Measurements from ENCODE around the gene HDAC11.

HDAC11 gene

DNA sequence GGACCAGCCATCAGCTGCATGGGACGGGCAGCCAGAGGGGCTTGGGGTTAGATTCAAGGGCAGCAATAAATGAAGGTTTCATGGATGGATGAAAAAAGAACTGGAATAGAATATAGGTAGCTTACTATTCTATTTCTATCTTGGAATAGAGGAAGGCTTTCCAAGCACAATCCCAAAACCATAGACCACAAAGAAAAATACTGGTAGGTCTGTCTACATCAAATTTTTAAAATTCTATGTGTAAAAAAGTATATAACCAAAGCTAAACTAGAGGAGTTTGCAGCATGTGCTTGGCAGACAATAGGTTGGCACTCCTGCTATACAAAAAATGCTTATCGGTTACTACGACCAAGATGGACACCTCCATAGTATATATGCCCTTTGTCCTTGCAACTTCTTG, 61.6 kb downstream of the HDAC11 start:
- no peak for TF ChIP-seq JUND (IDR thresholded peaks at IDR 0.05; ENCODE audit: low read depth)
- in situ Hi-C loops (cut with HindIII; ENCODE audit: low pct_unique_long_range_greater_than_20kb, low sequenced_read_pairs), result no loop called here
- no peak for DNase-seq (ENCODE audit: low read depth in 1 of 2, low spot score in 1 of 2)

DNA sequence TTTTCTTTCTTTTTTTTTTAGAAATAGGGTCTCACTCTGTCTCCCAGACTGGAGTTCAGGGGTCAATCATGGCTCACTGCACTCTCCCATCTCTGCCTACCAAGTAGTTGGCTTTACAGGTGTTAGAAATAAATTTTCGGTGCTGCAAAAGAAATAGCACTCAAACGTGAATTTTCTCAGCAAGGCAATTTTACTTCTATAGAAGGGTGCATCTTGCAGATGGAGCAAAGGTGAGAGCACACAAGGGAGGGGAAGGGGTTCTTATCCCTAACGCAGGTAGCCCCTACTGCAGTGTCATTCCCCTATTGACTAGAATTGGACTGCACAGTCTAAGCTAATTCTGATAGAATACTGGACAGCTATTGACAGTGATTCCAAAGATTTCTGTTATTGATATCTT, 62.0 kb downstream of the HDAC11 start:
- no peak for TF ChIP-seq JUND (IDR thresholded peaks at IDR 0.05; ENCODE audit: low read depth)
- in situ Hi-C loops (cut with HindIII; ENCODE audit: low pct_unique_long_range_greater_than_20kb, low sequenced_read_pairs), result no loop called here
- DNase-seq (ENCODE audit: low read depth in 1 of 2, low spot score in 1 of 2), result no peak

DNA sequence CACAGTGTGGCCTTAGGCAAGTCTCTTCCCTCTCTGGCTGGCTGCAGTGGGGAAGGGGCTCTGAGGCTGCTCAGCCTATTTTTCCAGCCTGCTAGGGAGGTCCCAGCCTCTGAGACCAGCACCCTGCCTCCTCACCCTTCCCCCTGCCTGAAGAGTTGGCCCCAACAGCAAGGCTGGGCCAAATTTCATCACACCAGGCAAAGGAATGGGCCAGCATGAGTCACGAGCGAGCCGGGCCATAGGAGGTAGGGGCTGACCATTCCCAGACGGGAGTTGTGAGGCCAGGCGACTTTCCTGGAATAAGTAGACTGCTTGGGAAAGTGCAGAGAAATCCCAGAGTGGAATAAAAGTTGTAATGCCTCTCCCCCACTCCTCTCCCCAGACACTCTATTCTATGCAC, 63.1 kb downstream of the HDAC11 start:
- no peak for TF ChIP-seq JUND (IDR thresholded peaks at IDR 0.05; ENCODE audit: low read depth)
- in situ Hi-C loops (cut with HindIII; ENCODE audit: low pct_unique_long_range_greater_than_20kb, low sequenced_read_pairs), result no loop called here
- no peak for DNase-seq (ENCODE audit: low read depth in 1 of 2, low spot score in 1 of 2)

DNA sequence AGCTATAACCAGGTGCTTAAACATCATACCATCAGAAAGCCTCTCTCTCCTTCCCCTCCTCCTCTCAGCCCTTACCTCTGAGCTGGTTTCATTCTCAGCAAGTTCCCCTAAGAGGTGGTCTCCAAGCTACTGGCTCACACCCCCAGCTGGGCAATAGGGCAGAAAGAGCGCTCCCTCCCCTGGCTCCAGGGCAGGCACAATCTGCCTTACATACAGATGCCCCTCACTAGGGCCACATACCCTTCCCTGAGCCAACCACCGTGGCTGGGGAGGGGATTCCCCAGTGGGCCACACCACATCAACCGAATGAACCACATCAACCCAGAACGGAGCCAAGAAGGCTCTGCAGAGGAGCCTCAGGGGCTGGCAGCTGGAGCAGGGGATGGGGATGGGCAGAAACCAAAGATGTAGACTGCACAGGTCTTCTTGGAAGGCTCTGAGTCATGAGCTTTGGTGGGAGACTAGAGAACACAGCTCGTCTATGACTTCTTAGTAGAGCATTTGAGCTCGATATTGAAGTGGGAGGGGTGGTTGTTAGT, 64.3 kb downstream of the HDAC11 start:
- no peak for DNase-seq (ENCODE audit: low read depth in 1 of 2, low spot score in 1 of 2)
- TF ChIP-seq JUND (IDR thresholded peaks at IDR 0.05; ENCODE audit: low read depth), result no peak
- in situ Hi-C loops (cut with HindIII; ENCODE audit: low pct_unique_long_range_greater_than_20kb, low sequenced_read_pairs), result no loop called here

DNA sequence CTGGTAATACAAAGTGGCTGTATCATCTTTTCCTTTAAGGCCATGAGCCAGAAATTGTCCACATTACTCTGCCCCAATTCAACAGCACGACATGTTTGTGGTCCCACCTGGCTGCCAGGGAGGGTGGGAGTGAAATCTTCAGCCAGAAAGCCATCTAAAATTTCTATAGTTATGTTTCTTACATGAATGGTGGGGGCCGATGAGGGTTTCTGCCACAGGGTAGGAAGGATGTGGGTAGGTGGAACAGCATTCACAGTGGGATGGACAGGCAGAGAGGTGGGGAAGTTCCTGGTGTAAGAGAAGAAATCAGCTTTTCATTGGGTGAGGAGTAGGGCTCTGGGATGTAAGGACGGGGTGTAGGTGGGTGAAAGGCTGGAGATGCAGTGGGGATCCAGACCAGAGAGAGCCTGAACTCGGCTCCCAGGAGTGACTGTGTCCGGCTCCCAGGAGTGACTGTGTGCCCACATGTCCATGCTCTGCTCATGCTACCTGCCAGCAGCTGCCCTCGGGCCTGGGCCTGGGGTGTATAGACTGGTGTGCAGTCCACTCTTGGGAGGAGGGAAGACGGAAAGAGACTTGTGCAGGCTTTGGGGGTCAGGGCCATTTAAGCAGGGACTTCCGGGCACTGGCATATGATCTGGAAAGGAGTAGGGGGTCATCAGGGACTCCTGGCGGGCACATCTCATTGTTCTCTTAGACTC, 65.0 kb downstream of the HDAC11 start:
- TF ChIP-seq JUND (IDR thresholded peaks at IDR 0.05; ENCODE audit: low read depth), result no peak
- in situ Hi-C loops (cut with HindIII; ENCODE audit: low pct_unique_long_range_greater_than_20kb, low sequenced_read_pairs), result no loop called here
- DNase-seq (ENCODE audit: low read depth in 1 of 2, low spot score in 1 of 2), result no peak

DNA sequence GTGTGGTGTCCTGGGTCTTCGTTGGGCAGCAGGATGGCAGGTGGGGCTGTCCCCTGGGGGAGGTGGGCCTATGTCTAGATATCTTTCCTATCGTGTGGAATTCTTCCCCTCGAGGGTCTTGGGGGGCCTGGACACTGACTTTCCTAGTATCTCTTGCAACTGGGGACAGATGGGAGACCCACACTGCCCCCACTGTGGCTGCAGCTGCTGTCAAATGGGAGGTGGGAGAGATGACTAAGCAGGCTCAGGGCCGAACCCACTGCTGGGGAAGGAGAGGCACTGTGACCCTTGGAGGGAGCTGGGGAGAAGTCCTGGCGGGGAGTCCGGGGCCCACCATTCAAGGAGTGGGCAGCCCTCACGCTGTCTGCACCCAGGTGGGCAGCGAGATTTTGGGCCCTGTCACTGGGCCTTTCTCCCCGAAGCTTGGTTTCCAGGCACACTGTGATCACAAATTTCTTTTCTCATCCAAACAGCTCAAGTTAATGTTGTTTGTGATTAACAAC, 65.9 kb downstream of the HDAC11 start:
- no peak for TF ChIP-seq JUND (IDR thresholded peaks at IDR 0.05; ENCODE audit: low read depth)
- in situ Hi-C loops (cut with HindIII; ENCODE audit: low pct_unique_long_range_greater_than_20kb, low sequenced_read_pairs), result no loop called here
- DNase-seq (ENCODE audit: low read depth in 1 of 2, low spot score in 1 of 2), result no peak

DNA sequence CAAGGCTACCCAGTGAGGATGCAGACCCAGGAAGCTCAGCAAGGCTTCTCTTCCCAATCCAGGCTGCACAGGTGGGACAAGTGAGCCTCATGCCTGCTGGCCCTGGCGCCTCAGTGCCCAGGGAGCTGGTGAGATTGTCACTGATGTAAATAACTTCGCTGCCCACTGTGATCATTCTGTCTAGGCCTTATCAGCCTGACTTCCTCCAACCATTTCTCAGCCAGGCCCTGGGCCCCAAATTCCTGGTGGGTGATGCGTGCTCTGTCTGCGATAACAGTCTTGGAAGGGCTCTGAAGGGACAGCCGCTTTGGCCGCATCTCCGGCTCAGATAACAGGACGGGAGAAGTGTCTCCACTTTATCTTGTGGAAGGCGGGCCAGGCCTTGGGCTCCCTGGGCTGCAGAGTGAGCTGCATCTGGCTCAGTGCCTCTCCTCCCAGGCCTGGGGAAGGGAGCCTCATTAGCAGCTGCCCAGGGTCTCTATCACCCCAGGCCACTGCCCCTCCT, 66.6 kb downstream of the HDAC11 start:
- TF ChIP-seq JUND (IDR thresholded peaks at IDR 0.05; ENCODE audit: low read depth), result no peak

DNA sequence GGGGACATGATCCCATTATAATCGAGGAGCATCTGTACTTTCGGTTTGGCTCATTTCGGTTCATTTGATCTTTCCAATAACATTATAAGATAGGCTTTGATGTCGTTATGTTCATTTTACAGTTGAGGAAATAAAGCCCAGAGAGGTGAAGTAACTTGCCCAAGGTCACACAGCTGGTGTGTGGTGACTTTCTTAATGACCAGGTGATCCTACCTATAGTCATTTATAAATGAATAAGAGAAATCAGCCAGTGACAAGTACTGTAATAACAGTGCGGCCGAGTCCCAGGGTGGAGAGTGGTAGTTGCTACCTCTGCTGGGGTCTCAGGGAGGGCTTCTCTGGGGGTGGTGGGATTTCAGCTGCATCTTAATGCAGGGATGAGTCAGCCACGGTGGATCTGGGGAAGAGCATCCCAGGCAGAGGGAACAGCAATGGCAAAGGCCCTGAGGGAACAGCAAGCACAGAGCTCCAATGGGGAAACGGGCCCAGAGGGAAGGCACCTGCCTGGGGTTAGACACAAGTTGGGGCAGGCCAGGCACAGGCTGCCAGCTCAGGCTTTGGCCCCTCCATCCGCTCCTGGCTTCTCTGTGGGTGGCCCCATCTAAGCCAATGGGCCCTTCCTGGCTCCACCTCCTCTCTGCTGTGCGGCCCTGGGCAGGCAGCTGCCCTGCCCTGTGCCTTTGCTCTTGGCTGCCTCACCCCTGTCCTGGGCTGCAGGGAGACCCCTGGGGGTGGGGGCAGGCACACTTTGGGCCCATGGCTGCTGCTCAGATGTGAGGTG, 67.7 kb downstream of the HDAC11 start:
- in situ Hi-C loops (cut with HindIII; ENCODE audit: low pct_unique_long_range_greater_than_20kb, low sequenced_read_pairs), result no loop called here
- no peak for TF ChIP-seq JUND (IDR thresholded peaks at IDR 0.05; ENCODE audit: low read depth)
- DNase-seq (ENCODE audit: low read depth in 1 of 2, low spot score in 1 of 2), result no peak

More for the DNA sequence above, 66.6 kb downstream of the HDAC11 start:
- no peak for DNase-seq (ENCODE audit: low read depth in 1 of 2, low spot score in 1 of 2)
- in situ Hi-C loops (cut with HindIII; ENCODE audit: low pct_unique_long_range_greater_than_20kb, low sequenced_read_pairs), result no loop called here

DNA sequence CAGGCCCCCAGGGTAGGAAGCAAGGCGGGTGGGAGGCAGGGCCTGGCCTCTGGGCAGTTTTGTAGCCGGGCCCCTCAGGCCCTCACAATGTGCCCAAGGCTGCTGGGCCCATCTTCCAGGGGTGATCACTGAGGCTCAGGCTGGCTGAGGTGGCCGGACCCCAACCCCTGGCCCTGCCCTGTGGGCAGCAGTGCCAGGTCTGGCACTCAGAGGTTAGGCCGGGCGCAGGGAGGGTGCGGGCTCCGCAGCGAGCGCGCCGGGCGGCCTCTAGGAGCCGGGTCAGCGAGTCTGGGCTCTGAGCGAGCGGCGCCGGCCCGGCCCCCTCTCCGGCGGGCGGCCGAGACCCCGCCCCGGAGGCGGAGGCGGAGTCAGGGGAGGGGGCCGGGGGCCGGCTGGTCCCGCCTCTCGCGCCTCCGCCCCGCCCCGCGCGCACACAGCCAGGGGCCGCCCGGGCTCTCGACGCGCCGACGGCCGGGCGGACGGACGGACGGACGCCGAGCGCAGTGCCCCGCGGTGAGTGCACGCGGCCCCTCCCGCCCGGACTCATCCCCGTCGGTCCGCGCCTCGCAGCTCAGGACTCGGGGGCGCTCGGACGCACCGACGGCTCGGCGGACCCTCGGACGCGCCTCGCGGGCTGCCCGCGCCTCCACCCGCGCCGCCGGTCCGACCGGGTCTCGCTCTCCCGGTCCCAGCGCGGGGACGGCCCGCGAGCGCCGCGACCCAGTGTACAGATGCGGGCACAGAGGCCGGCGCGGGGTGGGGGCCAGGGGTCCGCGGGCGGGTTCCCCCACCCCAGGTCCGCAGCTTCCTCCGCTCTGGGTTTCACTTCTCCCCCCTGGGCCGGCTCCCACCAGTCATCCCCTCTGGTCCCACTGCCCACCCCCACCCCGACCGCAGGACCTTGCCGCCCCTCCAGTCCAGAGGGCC, 68.9 kb downstream of the HDAC11 start, which contains the start of gene FBLN2:
FBLN2 (plus strand) TSS at position 430 of the 927 bp plus-strand sequence. CDS start 21,231 bp downstream, outside the sequence.
- TF ChIP-seq JUND (IDR thresholded peaks at IDR 0.05; ENCODE audit: low read depth), result no peak
- in situ Hi-C loops (cut with HindIII; ENCODE audit: low pct_unique_long_range_greater_than_20kb, low sequenced_read_pairs), result no loop called here
- no peak for DNase-seq (ENCODE audit: low read depth in 1 of 2, low spot score in 1 of 2)

DNA sequence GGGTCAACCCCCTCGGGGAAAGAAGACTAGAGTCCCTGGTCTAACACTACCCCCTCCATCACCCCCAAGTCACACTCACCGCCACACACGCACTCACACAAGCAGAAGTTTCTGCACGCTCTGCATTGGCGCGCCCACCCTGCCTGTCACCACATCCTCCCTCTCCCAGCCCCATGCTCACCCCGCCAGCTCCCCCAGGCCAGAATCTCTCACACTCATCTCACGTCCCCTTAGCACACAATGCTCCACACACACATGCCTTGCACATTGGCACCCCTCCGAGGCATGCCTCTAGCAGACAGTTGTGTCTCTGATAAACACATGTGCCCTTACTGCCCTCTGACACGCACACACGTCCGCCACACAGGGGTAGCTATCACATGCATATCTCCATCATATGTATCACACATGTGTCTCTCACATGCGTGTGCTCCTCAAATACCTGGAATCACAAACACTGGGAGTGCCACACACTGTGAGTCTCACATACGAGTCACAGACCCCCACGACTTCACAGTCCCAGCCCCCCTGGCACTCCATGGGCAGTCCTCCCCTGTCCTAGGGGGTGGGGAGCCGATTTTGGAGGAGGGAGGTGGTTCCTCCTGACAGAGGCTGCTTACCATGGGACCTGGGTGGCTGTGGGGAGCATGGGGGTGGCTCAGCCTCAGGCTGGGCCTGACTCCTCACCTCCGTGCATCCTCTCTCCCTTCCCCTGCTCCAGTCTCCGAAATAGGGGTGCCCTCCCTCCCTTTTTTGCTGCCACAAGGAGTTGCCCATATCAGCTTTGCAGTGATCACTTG, 69.7 kb downstream of the HDAC11 start:
- in situ Hi-C loops (cut with HindIII; ENCODE audit: low pct_unique_long_range_greater_than_20kb, low sequenced_read_pairs), result no loop called here
- TF ChIP-seq JUND (IDR thresholded peaks at IDR 0.05; ENCODE audit: low read depth), result no peak
- DNase-seq (ENCODE audit: low read depth in 1 of 2, low spot score in 1 of 2), result no peak

DNA sequence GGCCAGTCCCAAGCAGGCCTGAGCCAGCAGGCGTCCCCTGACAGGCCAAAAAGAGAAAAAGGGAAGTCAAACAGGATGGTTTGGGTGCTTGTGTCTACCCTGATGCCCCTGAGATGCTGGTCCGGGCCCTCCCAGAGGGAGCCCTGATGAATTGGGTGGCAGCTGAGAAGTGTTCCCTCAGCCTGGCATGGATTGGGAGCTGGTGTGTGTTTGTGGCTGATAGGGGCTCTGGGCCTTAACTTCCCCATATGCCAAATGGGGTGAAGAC, 70.3 kb downstream of the HDAC11 start:
- DNase-seq (ENCODE audit: low read depth in 1 of 2, low spot score in 1 of 2), result no peak
- TF ChIP-seq JUND (IDR thresholded peaks at IDR 0.05; ENCODE audit: low read depth), result no peak
- in situ Hi-C loops (cut with HindIII; ENCODE audit: low pct_unique_long_range_greater_than_20kb, low sequenced_read_pairs), result no loop called here

All from T47D (cell line).